Gastrocnemius medialis (tissue), 4 donors: ENCODE results near the gene GRAP2. TPM values are rescaled to one million over a fixed set of nuclear protein-coding genes. Genes with fewer than 3 reads are reported as not detected.
"Not testable (repeated sequence)": the region's sequence is repeated elsewhere in the genome, so short reads cannot be mapped to it uniquely, and the experiment has no call there.

Experiments
- ATAC-seq, 2 donors: fragments of 150-250 bp; one replicate each; pipeline ENCODE4 v1.9.1; 2016
- DNase-seq, 2 donors: peaks; one replicate each; pipeline ENCODE4 v3.0.0-alpha.2; 2019
- H3K27ac ChIP-seq, 4 donors: fragments of 200-600 bp; sonication (generic); 1 replicate in 1 of 4; 2 replicates in 3 of 4; pipeline ENCODE4 v1.5.1; 2016 to 2018; ENCODE audit warnings: mild to moderate bottlenecking in 2 of 4, moderate library complexity in 1 of 4
- H3K27me3 ChIP-seq, 3 donors: fragments of 200-600 bp; sonication (generic) in 2 of 3; 1 replicate in 1 of 3; 2 replicates in 2 of 3; pipeline versions ENCODE4 v1.5.1 to v1.6.0; 2016 to 2019; ENCODE audit warnings: mild to moderate bottlenecking in 1 of 3, moderate library complexity in 1 of 3
- H3K36me3 ChIP-seq, 2 donors: fragments of 200-600 bp; sonication (generic) in 1 of 2; one replicate each; pipeline ENCODE4 v1.5.1; 2017 to 2018
- H3K4me1 ChIP-seq, 2 donors: fragments of 200-600 bp; sonication (generic) in 1 of 2; one replicate each; pipeline ENCODE4 v1.5.1; 2016 to 2017; ENCODE audit warnings: mild to moderate bottlenecking in 2 of 2
- H3K4me3 ChIP-seq, 4 donors: fragments of 200-600 bp; sonication (generic) in 3 of 4; 1 replicate in 1 of 4; 2 replicates in 3 of 4; pipeline ENCODE4 v1.5.1; 2016 to 2019; ENCODE audit warnings: mild to moderate bottlenecking in 2 of 4
- H3K9me3 ChIP-seq, 3 donors: fragments of 200-600 bp; sonication (generic) in 2 of 3; 1 replicate in 1 of 3; 2 replicates in 2 of 3; pipeline ENCODE4 v1.5.1; 2016 to 2019
- POLR2A ChIP-seq, 2 donors: fragments of 450-650 bp; IDR thresholded peaks; one replicate each; pipeline ENCODE4 v1.6.1; 2017; ENCODE audit warnings: antibody characterized with exemption in 2 of 2, mild to moderate bottlenecking in 2 of 2, moderate library complexity in 2 of 2
- in situ Hi-C, 4 donors: fragments of 200-750 bp; cut with MboI; loops; one replicate each; pipeline versions ENCODE4 v1.15.0 to v1.8.0; 2017; ENCODE audit warnings: low sequenced_read_pairs in 4 of 4
- intact Hi-C: fragments of 100-400 bp; cut with DNase I; formaldehyde crosslinking; loops from one replicate; pipeline ENCODE4 v1.15.1; 2023; ENCODE audit warnings: low total_unique reads
- total RNA-seq, 4 donors: library from RNA; depleted of rRNA; stranded (reverse); fragments of >200 nt; gene quantifications; one replicate each; pipeline versions ENCODE4 v1.1.0 to v1.2.3, GENCODE V29; 2016
- TF ChIP-seq, protein P1 (sequence below), 5 experiments: fragments of 450-650 bp in 3 of 5; fragments of 200-600 bp in 2 of 5; sonication (generic) in 2 of 5; IDR thresholded peaks in 4 of 5; conservative IDR thresholded peaks in 1 of 5; 1 replicate in 4 of 5; 2 replicates in 1 of 5; pipeline ENCODE4 v1.5.1; 2016 to 2019; ENCODE audit warnings: antibody characterized with exemption in 5 of 5, mild to moderate bottlenecking in 3 of 5, moderate library complexity in 3 of 5

Gene GRAP2
- total RNA-seq, 4 donors from 2014 or later, result 0.07 to 0.97 TPM; not detected in 2

DNA sequence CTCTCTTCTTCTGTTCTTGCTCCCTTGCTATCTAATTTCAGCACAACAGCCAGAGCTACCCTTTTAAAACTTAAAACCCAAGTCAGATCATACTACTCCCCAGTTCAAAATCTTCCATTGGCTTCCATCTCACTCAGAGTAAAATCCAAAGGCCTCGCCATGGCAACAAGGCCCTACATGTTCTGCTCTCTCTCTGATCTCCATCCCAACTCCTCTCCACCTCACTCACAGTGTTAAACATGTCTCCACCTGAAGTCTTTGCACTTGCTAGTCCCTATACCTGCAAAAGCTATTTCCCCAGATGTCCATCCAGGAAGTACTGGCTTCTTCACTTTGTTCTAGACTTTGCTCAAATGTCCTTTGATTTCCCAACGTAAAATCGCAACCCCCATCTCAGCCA, 3.0 kb upstream of the GRAP2 start:
- Histone ChIP-seq H3K4me3 (no peak overlapping the region), H3K27me3 (peaks cover 0 to 8% (median 3%) of the 10 kb centered on the region in 3 donors), H3K4me1 (no peaks in the 10 kb centered on the region), H3K27ac (no peak overlapping the region), H3K36me3 (no peaks in the 10 kb centered on the region), H3K9me3 (no peaks in the 10 kb centered on the region)
- in situ Hi-C loops (no loop called here), intact Hi-C loops (no loop called here)
- TF ChIP-seq, protein P1, sequence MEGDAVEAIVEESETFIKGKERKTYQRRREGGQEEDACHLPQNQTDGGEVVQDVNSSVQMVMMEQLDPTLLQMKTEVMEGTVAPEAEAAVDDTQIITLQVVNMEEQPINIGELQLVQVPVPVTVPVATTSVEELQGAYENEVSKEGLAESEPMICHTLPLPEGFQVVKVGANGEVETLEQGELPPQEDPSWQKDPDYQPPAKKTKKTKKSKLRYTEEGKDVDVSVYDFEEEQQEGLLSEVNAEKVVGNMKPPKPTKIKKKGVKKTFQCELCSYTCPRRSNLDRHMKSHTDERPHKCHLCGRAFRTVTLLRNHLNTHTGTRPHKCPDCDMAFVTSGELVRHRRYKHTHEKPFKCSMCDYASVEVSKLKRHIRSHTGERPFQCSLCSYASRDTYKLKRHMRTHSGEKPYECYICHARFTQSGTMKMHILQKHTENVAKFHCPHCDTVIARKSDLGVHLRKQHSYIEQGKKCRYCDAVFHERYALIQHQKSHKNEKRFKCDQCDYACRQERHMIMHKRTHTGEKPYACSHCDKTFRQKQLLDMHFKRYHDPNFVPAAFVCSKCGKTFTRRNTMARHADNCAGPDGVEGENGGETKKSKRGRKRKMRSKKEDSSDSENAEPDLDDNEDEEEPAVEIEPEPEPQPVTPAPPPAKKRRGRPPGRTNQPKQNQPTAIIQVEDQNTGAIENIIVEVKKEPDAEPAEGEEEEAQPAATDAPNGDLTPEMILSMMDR (IDR thresholded peaks at IDR 0.05 in 4 of 5, conservative IDR thresholded peaks at IDR 0.05 in 1 of 5), result no peak
- no peak for TF ChIP-seq POLR2A (IDR thresholded peaks at IDR 0.05)
- no peak for DNase-seq
- no peak for ATAC-seq

DNA sequence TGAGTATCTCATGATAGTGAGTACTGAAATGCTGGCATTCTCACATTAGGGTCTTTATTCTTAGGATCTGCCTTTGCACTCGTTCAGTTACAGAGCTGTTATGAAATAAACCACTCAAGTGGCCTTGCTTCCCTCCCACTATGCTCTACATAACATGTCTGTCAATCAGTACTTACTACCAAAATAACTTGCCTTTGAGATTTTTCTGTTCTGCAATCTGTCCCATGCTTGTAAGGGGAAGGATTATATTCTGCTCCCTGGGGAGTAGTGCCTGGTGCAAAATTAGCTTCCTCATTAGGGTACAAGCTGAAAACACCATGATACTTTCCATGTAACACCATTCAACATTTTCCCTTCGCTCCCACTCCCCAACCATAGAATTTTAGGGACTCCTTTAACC, 1.9 kb upstream of the GRAP2 start:
- H3K27ac ChIP-seq, result no peak overlapping the region
- ATAC-seq (no peak), DNase-seq (no peak)
- H3K27me3 ChIP-seq, result peaks cover 0 to 8% (median 0%) of the 10 kb centered on the region in 3 donors
- TF ChIP-seq POLR2A (IDR thresholded peaks at IDR 0.05), result no peak
- TF ChIP-seq, protein P1 (IDR thresholded peaks at IDR 0.05 in 4 of 5, conservative IDR thresholded peaks at IDR 0.05 in 1 of 5), result no peak
- H3K36me3 ChIP-seq, result no peaks in the 10 kb centered on the region
- no peaks in the 10 kb centered on the region for H3K4me1 ChIP-seq
- no peak overlapping the region for H3K4me3 ChIP-seq
- intact Hi-C loops, result no loop called here
- no peaks in the 10 kb centered on the region for H3K9me3 ChIP-seq
- in situ Hi-C loops, result no loop called here

DNA sequence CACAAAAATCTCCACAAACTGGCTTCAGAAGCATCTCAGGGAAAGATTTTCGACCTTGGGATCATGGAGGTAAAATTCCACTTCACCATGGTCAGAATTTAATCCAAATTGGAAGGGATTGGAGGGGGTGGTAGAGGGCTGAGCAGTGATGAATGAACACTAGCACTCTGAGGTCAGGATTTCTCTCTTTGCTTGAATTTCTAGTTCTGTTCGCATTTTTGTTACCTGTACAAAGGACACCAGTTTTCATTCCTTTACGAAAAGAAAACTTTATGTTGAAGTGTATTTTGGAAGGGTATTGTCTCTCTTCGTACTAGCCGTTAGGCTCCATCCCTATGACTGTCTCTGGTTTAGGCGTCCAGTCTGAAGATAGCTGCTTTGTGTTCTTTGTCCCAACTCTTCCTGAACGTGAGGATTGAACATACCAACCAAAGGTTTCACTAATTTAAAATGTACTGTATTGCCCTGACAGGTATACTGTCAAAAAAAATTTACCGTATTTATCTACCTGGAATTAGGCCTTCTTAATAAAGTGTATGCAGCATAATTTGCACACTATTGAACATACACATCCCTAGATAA, 772 bp downstream of the GRAP2 start:
- TF ChIP-seq, protein P1 (IDR thresholded peaks at IDR 0.05 in 4 of 5, conservative IDR thresholded peaks at IDR 0.05 in 1 of 5), result no peak
- no peak for TF ChIP-seq POLR2A (IDR thresholded peaks at IDR 0.05)
- Histone ChIP-seq H3K27ac (no peak overlapping the region), H3K27me3 (peaks cover 0 to 8% (median 0%) of the 10 kb centered on the region in 3 donors), H3K9me3 (no peaks in the 10 kb centered on the region), H3K4me1 (no peaks in the 10 kb centered on the region), H3K36me3 (no peaks in the 10 kb centered on the region), H3K4me3 (no peak overlapping the region)
- in situ Hi-C loops, result no loop called here
- ATAC-seq (no peak), DNase-seq (no peak)
- intact Hi-C loops, result no loop called here

DNA sequence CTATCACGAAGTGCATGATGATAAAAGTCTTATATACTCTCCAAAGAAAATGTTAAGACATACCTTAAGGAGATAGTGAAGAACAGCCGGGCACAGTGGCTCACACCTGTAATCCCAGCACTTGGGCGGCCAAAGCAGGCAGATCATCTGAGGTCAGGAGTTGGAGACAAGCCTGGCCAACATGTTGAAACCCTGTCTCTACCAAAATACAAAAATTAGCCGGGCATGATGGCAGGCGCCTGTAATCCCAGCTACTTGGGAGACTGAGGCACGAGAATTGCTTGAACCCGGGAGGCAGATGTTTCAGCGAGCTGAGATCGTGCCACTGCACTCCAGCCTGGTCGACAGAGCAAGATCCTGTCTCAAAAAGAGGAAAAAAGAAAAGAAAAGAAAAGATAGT, 3.1 kb downstream of the GRAP2 start:
- H3K27me3 ChIP-seq, H3K9me3 ChIP-seq, H3K4me1 ChIP-seq, H3K36me3 ChIP-seq, intact Hi-C loops, H3K4me3 ChIP-seq, DNase-seq, ATAC-seq, in situ Hi-C loops, H3K27ac ChIP-seq: not testable (repeated sequence)

DNA sequence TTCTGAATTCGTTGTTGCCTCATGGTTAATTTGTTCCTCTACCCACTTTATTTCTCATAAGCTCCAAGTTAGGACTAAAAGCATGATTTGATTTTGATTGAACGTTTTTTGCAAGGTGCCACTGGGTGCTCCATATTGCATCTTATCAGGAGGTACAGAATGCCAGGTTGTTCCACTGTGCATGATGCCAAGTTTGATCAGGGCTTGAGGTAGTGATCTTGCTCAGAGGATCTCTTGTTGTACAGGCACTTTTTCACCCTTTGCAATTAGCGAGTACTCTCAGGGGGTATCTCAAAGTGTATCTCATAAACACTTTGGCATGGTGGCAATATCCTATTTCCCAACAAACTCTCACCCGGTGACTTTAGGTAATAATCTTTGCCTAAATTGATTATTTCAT, 4.0 kb downstream of the GRAP2 start:
- intact Hi-C loops (no loop called here), in situ Hi-C loops (no loop called here)
- H3K27me3 ChIP-seq, result peaks cover 0 to 8% (median 4%) of the 10 kb centered on the region in 3 donors
- no peaks in the 10 kb centered on the region for H3K36me3 ChIP-seq
- TF ChIP-seq, protein P1 (IDR thresholded peaks at IDR 0.05 in 4 of 5, conservative IDR thresholded peaks at IDR 0.05 in 1 of 5), result no peak
- no peak for TF ChIP-seq POLR2A (IDR thresholded peaks at IDR 0.05)
- H3K9me3 ChIP-seq, result no peaks in the 10 kb centered on the region
- DNase-seq (no peak), ATAC-seq (no peak)
- no peak overlapping the region for H3K4me3 ChIP-seq
- no peaks in the 10 kb centered on the region for H3K4me1 ChIP-seq
- no peak overlapping the region for H3K27ac ChIP-seq
